ENCODE data around the gene CTPS2. TPM values are rescaled to one million over a fixed set of nuclear protein-coding genes. Genes with fewer than 3 reads are reported as not detected.

CTPS2 gene
- total RNA-seq, 1 donor from 2014 or later = 4.9 TPM

DNA sequence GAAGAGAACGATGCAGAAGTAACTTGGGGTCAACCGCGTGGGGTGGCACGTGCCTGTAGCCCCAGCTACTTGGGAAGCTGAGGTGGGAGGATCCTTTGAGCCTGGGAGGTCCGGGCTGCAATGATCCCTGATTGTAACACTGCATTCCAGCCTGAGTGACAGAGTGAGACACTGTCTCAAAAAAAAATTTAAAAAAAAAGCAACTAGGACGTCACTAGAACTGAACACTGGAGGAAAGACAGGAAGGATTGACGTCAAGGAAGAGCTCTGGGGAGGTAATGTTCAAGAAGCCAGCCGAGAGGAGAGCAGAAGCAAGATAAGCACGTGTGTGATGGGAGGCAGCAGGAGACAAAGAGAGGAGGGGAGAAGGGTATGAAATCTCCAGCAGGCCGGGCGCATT, 33.8 kb downstream of the CTPS2 start:
- H3K4me1 ChIP-seq = no peaks in the 10 kb centered on the region
- no peak overlapping the region for H3K27ac ChIP-seq (replicated peaks)
- intact Hi-C loops (cut with micrococcal nuclease) = no loop called here
- TF ChIP-seq, protein P1, sequence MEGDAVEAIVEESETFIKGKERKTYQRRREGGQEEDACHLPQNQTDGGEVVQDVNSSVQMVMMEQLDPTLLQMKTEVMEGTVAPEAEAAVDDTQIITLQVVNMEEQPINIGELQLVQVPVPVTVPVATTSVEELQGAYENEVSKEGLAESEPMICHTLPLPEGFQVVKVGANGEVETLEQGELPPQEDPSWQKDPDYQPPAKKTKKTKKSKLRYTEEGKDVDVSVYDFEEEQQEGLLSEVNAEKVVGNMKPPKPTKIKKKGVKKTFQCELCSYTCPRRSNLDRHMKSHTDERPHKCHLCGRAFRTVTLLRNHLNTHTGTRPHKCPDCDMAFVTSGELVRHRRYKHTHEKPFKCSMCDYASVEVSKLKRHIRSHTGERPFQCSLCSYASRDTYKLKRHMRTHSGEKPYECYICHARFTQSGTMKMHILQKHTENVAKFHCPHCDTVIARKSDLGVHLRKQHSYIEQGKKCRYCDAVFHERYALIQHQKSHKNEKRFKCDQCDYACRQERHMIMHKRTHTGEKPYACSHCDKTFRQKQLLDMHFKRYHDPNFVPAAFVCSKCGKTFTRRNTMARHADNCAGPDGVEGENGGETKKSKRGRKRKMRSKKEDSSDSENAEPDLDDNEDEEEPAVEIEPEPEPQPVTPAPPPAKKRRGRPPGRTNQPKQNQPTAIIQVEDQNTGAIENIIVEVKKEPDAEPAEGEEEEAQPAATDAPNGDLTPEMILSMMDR (IDR thresholded peaks at IDR 0.05; ENCODE audit: borderline replicate concordance) = no peak
- H3K36me3 ChIP-seq = peaks cover 33% of the 10 kb centered on the region
- H3K27me3 ChIP-seq (ENCODE audit: low read depth) = no peaks in the 10 kb centered on the region
- H3K9me3 ChIP-seq (replicated peaks) = no peaks in the 10 kb centered on the region
- no peak for DNase-seq
- H3K4me3 ChIP-seq = no peak overlapping the region

DNA sequence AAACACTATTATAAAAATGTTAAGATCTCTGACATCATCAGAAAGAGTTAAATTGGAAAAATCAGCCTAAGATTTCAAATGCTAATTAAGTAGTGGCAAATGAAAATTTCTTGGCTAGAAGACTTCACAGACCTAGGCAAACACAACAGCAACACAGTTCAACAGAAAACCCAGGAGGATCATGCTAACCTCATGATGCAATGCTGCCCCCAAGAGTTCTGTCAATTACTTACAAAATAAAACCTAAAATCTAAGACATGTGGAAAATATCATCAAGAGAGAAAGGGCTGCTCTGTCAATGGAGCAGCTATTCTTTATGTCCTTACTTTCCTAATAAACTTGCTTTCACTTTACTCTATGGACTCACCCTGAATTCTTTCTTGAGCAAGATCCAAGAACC, 41.5 kb downstream of the CTPS2 start:
- H3K36me3 ChIP-seq = peaks cover 2% of the 10 kb centered on the region
- H3K27me3 ChIP-seq (ENCODE audit: low read depth) = no peaks in the 10 kb centered on the region
- no peak overlapping the region for H3K4me3 ChIP-seq
- TF ChIP-seq, protein P1 (IDR thresholded peaks at IDR 0.05; ENCODE audit: borderline replicate concordance) = peak; percentile 45
- intact Hi-C loops (cut with micrococcal nuclease) = no loop called here
- no peak for DNase-seq
- H3K27ac ChIP-seq (replicated peaks) = no peak overlapping the region
- no peaks in the 10 kb centered on the region for H3K9me3 ChIP-seq (replicated peaks)
- H3K4me1 ChIP-seq = no peaks in the 10 kb centered on the region

DNA sequence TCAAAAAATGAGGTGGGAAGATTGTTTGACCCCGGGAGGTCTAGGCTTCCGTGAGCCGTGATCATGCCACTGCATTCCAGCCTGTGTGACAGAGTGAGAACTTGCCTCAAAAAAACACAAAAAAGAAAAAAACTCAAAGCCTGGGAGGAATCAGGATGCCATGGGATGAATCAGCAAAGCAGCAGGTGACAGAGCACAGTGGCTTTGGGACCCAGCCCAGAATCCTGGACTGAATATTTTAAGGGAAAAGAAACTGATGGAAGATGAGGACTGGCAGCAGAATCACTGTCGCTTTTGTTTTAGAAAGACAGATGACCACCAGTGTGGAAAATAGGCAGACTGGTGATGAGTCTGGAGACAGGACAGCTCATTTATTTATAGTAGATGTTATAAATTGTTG, 45.9 kb downstream of the CTPS2 start:
- TF ChIP-seq, protein P1 (IDR thresholded peaks at IDR 0.05; ENCODE audit: borderline replicate concordance) = no peak
- intact Hi-C loops (cut with micrococcal nuclease) = no loop called here
- Histone ChIP-seq H3K4me3 (no peak overlapping the region), H3K27ac (replicated peaks) (no peak overlapping the region), H3K36me3 (no peaks in the 10 kb centered on the region), H3K27me3 (ENCODE audit: low read depth) (no peaks in the 10 kb centered on the region), H3K9me3 (replicated peaks) (no peaks in the 10 kb centered on the region), H3K4me1 (no peaks in the 10 kb centered on the region)
- no peak for DNase-seq

DNA sequence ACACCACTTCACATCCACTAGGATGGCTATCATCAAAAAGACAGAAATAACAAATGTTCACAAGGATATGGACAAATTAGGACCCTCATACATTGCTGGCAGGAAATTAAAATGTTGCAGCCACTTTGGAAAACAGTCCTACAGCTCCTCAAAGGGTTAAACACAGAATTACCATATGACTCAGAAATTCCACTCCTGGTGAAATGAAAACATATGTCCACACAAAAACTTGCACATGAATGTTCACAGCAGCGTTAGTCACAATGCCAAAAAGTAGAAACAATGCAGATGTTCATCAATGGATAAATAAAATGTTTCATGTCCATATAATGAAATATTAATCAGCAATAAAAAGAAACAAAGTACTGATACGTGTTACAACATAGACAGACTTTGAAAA, 47.4 kb downstream of the CTPS2 start:
- Histone ChIP-seq H3K9me3 (replicated peaks) (no peaks in the 10 kb centered on the region), H3K4me3 (no peak overlapping the region), H3K4me1 (no peaks in the 10 kb centered on the region), H3K27me3 (ENCODE audit: low read depth) (no peaks in the 10 kb centered on the region), H3K36me3 (no peaks in the 10 kb centered on the region), H3K27ac (replicated peaks) (no peak overlapping the region)
- intact Hi-C loops (cut with micrococcal nuclease) = no loop called here
- no peak for DNase-seq
- TF ChIP-seq, protein P1 (IDR thresholded peaks at IDR 0.05; ENCODE audit: borderline replicate concordance) = no peak

DNA sequence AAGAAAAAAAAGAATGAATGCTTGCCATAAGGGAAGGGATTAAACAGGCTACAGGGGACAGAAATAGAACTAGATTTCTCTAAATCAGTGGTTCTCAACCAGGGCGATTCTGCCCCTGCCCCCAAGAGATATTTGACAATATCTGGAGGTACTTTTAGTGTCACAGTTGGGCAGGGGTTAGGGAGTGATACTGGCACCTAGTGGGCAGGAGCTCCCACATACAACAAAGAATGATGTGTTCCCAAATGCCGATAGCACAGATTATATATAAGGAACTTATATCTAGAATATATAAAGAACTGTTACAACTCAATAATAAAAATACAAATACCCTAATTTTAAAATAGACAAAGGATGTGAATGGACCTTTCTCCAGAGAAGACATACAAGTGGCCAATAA, 47.8 kb downstream of the CTPS2 start:
- TF ChIP-seq, protein P1 (IDR thresholded peaks at IDR 0.05; ENCODE audit: borderline replicate concordance) = no peak
- no peak overlapping the region for H3K4me3 ChIP-seq
- H3K27ac ChIP-seq (replicated peaks) = no peak overlapping the region
- no peaks in the 10 kb centered on the region for H3K9me3 ChIP-seq (replicated peaks)
- H3K4me1 ChIP-seq = no peaks in the 10 kb centered on the region
- no peaks in the 10 kb centered on the region for H3K27me3 ChIP-seq (ENCODE audit: low read depth)
- DNase-seq = no peak
- intact Hi-C loops (cut with micrococcal nuclease) = no loop called here
- H3K36me3 ChIP-seq = no peaks in the 10 kb centered on the region

DNA sequence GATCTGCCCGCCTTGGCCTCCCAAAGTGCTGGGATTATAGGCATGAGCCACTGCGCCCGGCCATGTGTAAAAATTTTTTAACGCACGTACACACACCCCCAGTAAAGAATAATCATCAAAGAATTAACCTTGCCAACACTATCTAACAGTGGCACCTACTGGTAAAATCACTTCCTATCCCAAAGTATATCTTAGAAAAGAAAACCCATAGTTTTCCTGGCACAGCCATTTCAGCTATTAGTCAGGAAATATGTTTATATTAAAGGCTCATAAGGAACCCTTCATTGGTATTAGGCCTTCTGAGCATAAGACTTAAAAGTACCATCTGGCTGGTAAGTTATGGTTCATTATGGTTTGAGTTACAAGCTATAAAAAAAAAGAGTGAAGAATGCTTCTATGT, 48.4 kb downstream of the CTPS2 start:
- Histone ChIP-seq H3K4me1 (no peaks in the 10 kb centered on the region), H3K27me3 (ENCODE audit: low read depth) (no peaks in the 10 kb centered on the region), H3K36me3 (no peaks in the 10 kb centered on the region), H3K4me3 (no peak overlapping the region), H3K27ac (replicated peaks) (no peak overlapping the region), H3K9me3 (replicated peaks) (no peaks in the 10 kb centered on the region)
- TF ChIP-seq, protein P1 (IDR thresholded peaks at IDR 0.05; ENCODE audit: borderline replicate concordance) = peak; percentile 33
- no peak for DNase-seq
- intact Hi-C loops (cut with micrococcal nuclease) = no loop called here

Measured in left ventricle myocardium inferior (tissue), 1 donor.